Measurements from ENCODE around the gene ABCA5.
"Not testable (repeated sequence)": the region's sequence is repeated elsewhere in the genome, so short reads cannot be mapped to it uniquely, and the experiment has no call there.

ABCA5 gene

GRCh38 chr17:69333561-69333960 lies 6.6 kb upstream of the ABCA5 start:
- FAIRE-seq (no peak), DNase-seq (ENCODE audit: low spot score) (no peak)

- no peak for FAIRE-seq
- DNase-seq (ENCODE audit: low spot score), result no peak
Observed at GRCh38 chr17:69331756-69332155, 4.8 kb upstream of the ABCA5 start.

GRCh38 chr17:69326377-69327059 lies 415 bp downstream of the ABCA5 start:
- FAIRE-seq (no peak), DNase-seq (ENCODE audit: low spot score) (no peak)

- FAIRE-seq, result no peak
- peak; percentile 26 for DNase-seq (ENCODE audit: low spot score)
Observed at GRCh38 chr17:69325518-69326376, 1.2 kb downstream of the ABCA5 start.

GRCh38 chr17:69323806-69324205 lies 3.1 kb downstream of the ABCA5 start:
- DNase-seq (ENCODE audit: low spot score) (no peak), FAIRE-seq (no peak)

- DNase-seq (ENCODE audit: low spot score), result no peak
- FAIRE-seq, result no peak
Observed at GRCh38 chr17:69320908-69321238, 6.1 kb downstream of the ABCA5 start.

GRCh38 chr17:69320210-69320907 lies 6.6 kb downstream of the ABCA5 start:
- DNase-seq (ENCODE audit: low spot score) (no peak), FAIRE-seq (no peak)

- DNase-seq (ENCODE audit: low spot score), result no peak
- FAIRE-seq, result no peak
Observed at GRCh38 chr17:69317625-69318024, 9.3 kb downstream of the ABCA5 start.

- DNase-seq (ENCODE audit: low spot score), result no peak
- no peak for FAIRE-seq
Observed at GRCh38 chr17:69314246-69315065, 12.5 kb downstream of the ABCA5 start.

GRCh38 chr17:69305177-69305576 lies 21.8 kb downstream of the ABCA5 start:
- no peak for DNase-seq (ENCODE audit: low spot score)
- FAIRE-seq, result no peak

GRCh38 chr17:69302682-69303081 lies 24.3 kb downstream of the ABCA5 start:
- no peak for FAIRE-seq
- DNase-seq (ENCODE audit: low spot score), result no peak

- FAIRE-seq (no peak), DNase-seq (ENCODE audit: low spot score) (no peak)
Observed at GRCh38 chr17:69300222-69300621, 26.7 kb downstream of the ABCA5 start.

- not testable (repeated sequence) for FAIRE-seq; DNase-seq (ENCODE audit: low spot score)
Observed at GRCh38 chr17:69298120-69298722, 28.7 kb downstream of the ABCA5 start.

GRCh38 chr17:69287168-69287567 lies 39.8 kb downstream of the ABCA5 start:
- no peak for FAIRE-seq

GRCh38 chr17:69286257-69286656 lies 40.7 kb downstream of the ABCA5 start:
- DNase-seq (ENCODE audit: low spot score) (no peak), FAIRE-seq (no peak)

More at GRCh38 chr17:69287168-69287567, 39.8 kb downstream of the ABCA5 start:
- DNase-seq (ENCODE audit: low spot score), result no peak

- no peak for DNase-seq (ENCODE audit: low spot score)
- FAIRE-seq, result no peak
Observed at GRCh38 chr17:69284646-69285045, 42.3 kb downstream of the ABCA5 start.

- DNase-seq (ENCODE audit: low spot score) (no peak), FAIRE-seq (no peak)
Observed at GRCh38 chr17:69282002-69282401, 44.9 kb downstream of the ABCA5 start.

- not testable (repeated sequence) for DNase-seq (ENCODE audit: low spot score); FAIRE-seq
Observed at GRCh38 chr17:69276279-69276678, 50.7 kb downstream of the ABCA5 start.

- DNase-seq (ENCODE audit: low spot score) (no peak), FAIRE-seq (no peak)
Observed at GRCh38 chr17:69275751-69276150, 51.2 kb downstream of the ABCA5 start.

GRCh38 chr17:69271023-69271422 lies 55.9 kb downstream of the ABCA5 start:
- FAIRE-seq, result no peak
- no peak for DNase-seq (ENCODE audit: low spot score)
